Mucosa of stomach (tissue), 1 donor: ENCODE data around the gene SMOC2.

Experiments used
- H3K27me3 ChIP-seq: one replicate; pipeline ENCODE4 v1.7.0; 2013; ENCODE audit warnings: mild to moderate bottlenecking, low read length; ENCODE audit not compliant: control insufficient read depth, insufficient read depth
- H3K36me3 ChIP-seq: one replicate; pipeline ENCODE4 v1.7.0; 2013; ENCODE audit warnings: low read length; ENCODE audit not compliant: control insufficient read depth, insufficient read depth
- H3K4me1 ChIP-seq: one replicate; pipeline ENCODE4 v1.7.0; 2013; ENCODE audit warnings: mild to moderate bottlenecking, low read length; ENCODE audit not compliant: control insufficient read depth, insufficient read depth
- H3K4me3 ChIP-seq: one replicate; pipeline ENCODE4 v1.7.0; 2013; ENCODE audit warnings: low read length
- H3K9ac ChIP-seq: one replicate; pipeline ENCODE4 v1.7.0; 2013; ENCODE audit warnings: mild to moderate bottlenecking, low read length, moderate library complexity
- H3K9me3 ChIP-seq: one replicate; pipeline ENCODE4 v1.7.0; 2013; ENCODE audit warnings: mild to moderate bottlenecking, low read length, moderate library complexity; ENCODE audit not compliant: control insufficient read depth
- donor health status: Pancreatic carcinoma.

SMOC2 gene

DNA sequence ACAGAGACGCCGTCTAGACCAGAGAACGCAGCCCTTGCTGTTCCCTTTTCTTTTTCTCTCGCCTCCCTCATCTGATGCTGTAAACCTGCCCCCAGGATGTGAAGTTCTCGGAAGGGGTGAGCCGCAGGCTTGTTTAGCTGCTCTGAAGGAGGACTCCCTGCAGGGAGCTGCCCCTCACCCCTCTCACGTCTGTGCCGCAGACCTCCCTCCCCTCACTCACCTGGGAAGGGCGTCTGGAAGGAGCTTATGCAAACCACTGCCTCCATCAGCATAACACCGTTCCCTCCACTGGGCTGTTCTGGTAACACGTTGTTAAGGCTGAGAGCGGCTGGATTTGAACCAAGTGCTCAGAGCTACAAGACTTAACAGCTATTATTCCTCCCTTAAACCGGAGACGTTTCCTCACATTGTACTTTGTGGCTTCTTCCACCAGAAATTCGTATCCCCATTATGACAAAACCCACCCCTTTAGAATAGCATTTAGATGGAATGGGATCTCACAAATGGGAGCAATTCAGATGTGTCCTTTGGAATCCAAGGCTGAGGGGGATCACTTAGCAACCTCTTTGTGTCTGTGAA lies 99.8 kb downstream of the SMOC2 start:
- H3K27me3 ChIP-seq: no peaks in the 10 kb centered on the region
- H3K9me3 ChIP-seq: no peaks in the 10 kb centered on the region
- H3K36me3 ChIP-seq: no peaks in the 10 kb centered on the region
- H3K4me1 ChIP-seq: peaks cover 4% of the 10 kb centered on the region
- H3K4me3 ChIP-seq: no peak overlapping the region
- H3K9ac ChIP-seq: no peak overlapping the region

DNA sequence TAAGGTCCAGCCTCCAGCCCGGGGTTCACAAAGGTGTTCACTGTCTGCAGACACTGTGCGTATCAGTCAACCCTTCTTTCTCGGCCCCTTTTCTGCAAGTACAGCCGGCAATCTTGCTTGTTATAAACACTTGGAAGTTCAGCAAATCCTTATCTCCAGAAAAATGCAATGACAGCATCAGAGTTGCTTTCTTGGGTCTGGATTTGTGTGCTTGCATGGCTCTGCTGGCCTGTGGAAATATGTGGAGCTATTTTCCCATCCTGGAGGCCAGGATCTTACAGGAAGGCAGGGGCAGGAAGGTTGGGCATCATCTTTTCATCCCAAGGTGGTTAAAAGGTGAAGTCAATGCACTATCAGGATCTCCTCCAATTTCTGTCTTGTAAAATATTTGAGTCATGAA lies 100.3 kb downstream of the SMOC2 start:
- Histone ChIP-seq H3K36me3 (no peaks in the 10 kb centered on the region), H3K4me1 (peaks cover 4% of the 10 kb centered on the region), H3K4me3 (no peak overlapping the region), H3K27me3 (no peaks in the 10 kb centered on the region), H3K9me3 (no peaks in the 10 kb centered on the region), H3K9ac (no peak overlapping the region)

DNA sequence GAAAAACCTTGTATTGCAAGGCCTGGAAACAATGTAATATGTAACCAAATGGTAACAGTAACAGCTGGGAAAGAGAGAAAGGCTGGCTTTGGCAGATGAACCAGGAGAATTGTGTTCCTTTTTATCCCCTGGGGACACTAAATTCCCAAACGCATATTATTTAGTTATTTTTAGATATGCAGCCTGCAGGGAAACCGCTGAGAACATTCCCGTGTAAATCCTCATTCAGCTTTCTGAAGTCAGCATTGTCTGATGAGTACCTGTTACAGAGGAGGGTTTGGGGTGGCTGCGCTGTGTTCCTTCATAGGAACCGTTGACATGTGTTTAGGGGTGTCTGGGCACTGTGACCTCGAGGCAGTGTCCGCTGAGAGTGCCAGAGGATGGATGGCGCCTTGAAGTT lies 101.3 kb downstream of the SMOC2 start:
- no peak overlapping the region for H3K9ac ChIP-seq
- no peaks in the 10 kb centered on the region for H3K27me3 ChIP-seq
- no peaks in the 10 kb centered on the region for H3K36me3 ChIP-seq
- H3K4me1 ChIP-seq: no peaks in the 10 kb centered on the region
- no peak overlapping the region for H3K4me3 ChIP-seq
- H3K9me3 ChIP-seq: no peaks in the 10 kb centered on the region

DNA sequence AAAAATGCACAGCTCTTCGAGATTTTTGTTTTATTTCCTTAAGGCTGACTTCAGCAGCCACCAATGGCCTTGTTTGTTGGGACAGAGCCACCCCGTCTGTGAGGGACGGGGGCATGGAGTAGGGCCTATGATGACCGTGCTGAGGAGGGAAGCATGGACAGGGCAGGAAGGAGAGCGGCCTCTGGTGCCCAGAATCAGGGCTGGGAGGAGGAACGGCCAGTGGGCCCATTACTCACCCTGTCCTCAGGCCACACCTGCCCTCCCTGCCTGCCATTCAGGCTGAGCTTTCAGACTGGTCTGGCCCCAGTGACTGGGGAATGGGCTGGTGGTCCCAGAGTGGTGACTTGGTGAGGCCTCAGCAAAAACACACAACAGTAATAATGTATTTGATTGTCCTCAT lies 104.4 kb downstream of the SMOC2 start:
- Histone ChIP-seq H3K36me3 (no peaks in the 10 kb centered on the region), H3K4me3 (no peak overlapping the region), H3K27me3 (no peaks in the 10 kb centered on the region), H3K4me1 (no peaks in the 10 kb centered on the region), H3K9me3 (no peaks in the 10 kb centered on the region), H3K9ac (no peak overlapping the region)

DNA sequence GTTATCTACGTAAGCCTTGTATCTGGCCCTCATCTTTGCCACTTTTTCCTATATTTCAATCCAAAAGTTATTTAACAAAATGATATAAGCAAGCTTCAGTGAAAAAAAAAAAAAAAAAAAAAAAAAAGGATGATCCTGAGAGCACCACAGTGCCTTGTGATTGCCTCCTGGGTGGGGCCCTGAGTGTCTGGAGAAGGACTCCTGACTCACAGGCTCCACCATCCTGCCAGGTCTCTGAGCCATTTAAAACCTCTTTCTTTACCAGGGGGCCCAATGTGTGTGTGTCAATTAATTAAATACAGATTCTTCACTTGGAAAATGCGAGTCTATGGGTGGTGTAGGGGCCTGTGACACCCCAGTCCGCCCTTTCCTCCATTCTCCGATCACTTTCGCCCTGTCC lies 105.2 kb downstream of the SMOC2 start:
- Histone ChIP-seq H3K4me1 (no peaks in the 10 kb centered on the region), H3K27me3 (no peaks in the 10 kb centered on the region), H3K9ac (no peak overlapping the region), H3K36me3 (no peaks in the 10 kb centered on the region), H3K4me3 (no peak overlapping the region), H3K9me3 (no peaks in the 10 kb centered on the region)

DNA sequence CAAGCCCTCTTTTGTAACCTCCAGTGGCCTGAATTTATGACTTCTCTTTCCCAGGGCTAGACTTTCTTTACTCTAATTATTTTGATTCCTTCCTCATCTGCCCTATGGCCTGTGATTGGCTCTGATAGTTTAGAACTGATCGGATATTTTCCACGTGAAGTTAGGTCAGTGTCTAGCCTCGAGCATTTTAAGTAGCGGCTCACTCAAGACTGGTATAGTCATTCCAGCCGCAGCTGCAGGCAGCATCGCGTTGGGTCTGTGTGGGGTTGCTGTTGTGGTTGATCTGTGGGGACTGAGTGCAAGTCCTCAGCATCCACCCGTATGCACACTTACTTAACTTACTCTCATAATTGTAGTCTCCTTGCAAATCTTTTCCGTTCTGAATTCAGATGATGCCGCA lies 105.7 kb downstream of the SMOC2 start:
- no peaks in the 10 kb centered on the region for H3K4me1 ChIP-seq
- H3K36me3 ChIP-seq: no peaks in the 10 kb centered on the region
- H3K4me3 ChIP-seq: no peak overlapping the region
- H3K9me3 ChIP-seq: no peaks in the 10 kb centered on the region
- H3K27me3 ChIP-seq: no peaks in the 10 kb centered on the region
- H3K9ac ChIP-seq: no peak overlapping the region

DNA sequence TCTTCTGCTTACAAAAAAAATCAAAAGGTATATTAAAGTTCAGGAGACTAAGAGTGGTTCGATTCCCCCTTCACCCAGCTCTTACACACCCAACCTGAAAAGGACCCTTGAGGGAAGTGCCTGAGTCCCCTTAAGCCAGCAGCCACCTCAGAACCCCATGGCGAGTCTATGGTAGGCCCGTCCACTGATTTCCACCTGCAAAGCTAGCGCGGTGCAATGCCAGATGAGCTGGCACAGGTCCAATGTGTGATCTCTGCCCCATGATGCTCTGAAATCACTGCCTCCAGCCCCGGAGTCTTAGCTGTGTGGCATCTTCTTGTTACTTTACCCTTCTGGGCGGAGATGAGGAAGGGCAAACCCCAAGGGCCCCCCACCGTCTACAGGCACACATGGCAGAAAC lies 109.3 kb downstream of the SMOC2 start:
- H3K9ac ChIP-seq: no peak overlapping the region
- no peak overlapping the region for H3K4me3 ChIP-seq
- no peaks in the 10 kb centered on the region for H3K4me1 ChIP-seq
- H3K9me3 ChIP-seq: no peaks in the 10 kb centered on the region
- H3K27me3 ChIP-seq: no peaks in the 10 kb centered on the region
- H3K36me3 ChIP-seq: no peaks in the 10 kb centered on the region

DNA sequence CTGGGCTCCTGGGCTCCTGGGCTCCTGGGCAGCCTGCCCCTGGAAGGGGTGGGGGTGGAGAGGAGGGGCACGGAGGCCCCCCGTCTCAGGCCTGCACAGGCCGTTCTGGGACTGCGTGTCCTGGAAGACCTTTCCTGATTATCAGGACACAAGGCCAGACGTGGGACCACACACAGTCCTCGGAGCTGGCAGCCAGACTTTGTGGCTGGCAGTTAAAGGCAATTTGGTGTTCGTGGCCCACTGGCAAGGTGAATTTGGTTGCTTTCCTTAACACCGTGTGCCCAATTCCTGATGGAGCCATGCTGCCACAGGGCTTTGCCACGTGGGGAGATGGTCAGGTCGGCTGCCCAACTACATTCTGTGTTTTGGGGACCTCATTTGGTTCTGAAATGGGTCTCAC lies 113.5 kb downstream of the SMOC2 start:
- H3K4me3 ChIP-seq: no peak overlapping the region
- H3K27me3 ChIP-seq: no peaks in the 10 kb centered on the region
- no peaks in the 10 kb centered on the region for H3K9me3 ChIP-seq
- no peaks in the 10 kb centered on the region for H3K36me3 ChIP-seq
- no peak overlapping the region for H3K9ac ChIP-seq
- H3K4me1 ChIP-seq: no peaks in the 10 kb centered on the region

DNA sequence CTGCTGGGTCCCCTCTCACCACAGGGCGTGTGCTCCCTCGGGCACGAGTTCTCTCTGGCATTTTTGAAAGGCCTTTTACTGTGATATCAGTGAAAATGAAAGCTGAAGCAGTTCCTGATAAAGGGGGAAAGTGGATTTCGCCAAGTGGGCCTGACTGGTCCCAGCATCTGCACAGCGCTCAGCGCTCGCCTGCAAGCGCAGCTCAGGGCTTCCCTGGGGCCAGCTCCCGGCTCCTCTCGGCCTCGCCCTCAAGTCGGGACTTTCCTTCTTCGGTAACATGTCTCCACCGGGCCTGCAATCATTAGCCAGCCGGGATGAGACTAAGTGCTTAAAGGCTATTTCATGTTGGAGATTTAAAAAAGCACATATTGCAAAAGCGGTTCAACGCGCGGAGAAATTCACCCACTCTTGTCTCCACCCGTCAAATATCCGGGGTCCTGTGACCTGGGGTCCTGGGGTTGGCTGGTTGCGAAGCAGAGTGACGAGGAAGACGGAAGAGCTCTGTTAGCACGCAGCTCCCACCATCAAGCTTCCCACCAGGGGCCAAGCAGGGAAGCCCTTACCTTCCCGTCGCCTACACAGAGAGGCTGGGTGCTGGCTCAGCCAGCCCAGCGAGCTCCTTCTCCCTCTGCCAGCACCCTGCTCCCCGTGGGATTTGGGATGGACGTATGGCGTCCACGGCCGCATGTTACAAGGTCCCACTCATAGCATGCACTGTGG lies 114.1 kb downstream of the SMOC2 start:
- no peak overlapping the region for H3K9ac ChIP-seq
- no peak overlapping the region for H3K4me3 ChIP-seq

DNA sequence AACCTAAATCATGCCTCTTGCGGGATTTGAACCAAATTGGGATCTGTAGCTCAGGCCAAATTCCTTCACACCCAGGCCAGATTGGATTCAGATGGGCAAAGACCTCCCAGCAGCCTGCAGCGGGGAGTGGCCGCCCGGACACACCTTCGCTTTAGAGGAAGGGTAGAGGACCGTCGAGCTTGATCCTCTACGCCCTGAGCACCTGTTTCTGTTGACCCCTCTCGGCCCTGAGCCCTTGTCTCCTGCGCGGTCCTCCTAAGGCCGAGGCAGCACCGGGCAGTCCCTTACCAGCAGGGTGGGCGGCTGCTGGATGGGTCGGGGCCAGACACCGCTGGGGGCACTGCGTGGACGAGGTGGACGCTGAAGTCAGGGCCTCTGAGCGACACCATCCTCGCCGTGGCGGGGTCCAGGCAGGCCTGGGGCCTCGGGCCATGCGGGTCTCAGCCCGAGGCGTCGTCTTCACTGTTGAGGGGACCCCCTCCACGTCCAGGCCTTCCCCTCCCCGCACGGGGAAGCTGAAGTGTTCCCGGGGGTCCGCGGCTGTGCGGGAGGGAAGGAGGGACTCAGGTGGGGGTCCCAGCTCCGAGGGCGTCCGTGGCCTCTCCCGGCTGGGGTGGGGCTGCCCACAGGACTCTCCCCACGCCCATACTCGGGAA lies 114.8 kb downstream of the SMOC2 start:
- H3K36me3 ChIP-seq: no peaks in the 10 kb centered on the region
- no peak overlapping the region for H3K4me3 ChIP-seq
- no peaks in the 10 kb centered on the region for H3K9me3 ChIP-seq
- H3K4me1 ChIP-seq: no peaks in the 10 kb centered on the region
- no peak overlapping the region for H3K9ac ChIP-seq
- H3K27me3 ChIP-seq: no peaks in the 10 kb centered on the region

More for the DNA sequence above, 114.1 kb downstream of the SMOC2 start:
- Histone ChIP-seq H3K36me3 (no peaks in the 10 kb centered on the region), H3K4me1 (no peaks in the 10 kb centered on the region), H3K27me3 (no peaks in the 10 kb centered on the region), H3K9me3 (no peaks in the 10 kb centered on the region)

DNA sequence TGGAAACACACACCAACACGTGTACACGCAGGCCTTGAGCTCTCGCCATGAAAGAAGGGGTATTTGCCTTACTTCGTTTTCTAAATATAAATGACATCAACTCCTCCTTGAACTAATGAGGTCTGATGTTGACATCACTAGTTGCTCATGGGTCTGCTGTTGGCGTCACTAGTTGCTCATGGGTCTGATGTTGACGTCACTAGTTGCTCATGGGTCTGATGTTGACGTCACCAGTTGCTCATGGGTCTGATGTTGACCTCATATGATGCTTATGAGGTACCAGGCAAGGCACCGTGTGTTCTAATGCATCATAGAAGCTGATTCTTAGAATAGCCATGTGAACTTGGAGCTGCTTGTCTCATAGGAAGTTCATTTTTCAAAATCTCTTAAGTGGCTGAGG lies 116.5 kb downstream of the SMOC2 start:
- no peaks in the 10 kb centered on the region for H3K27me3 ChIP-seq
- H3K36me3 ChIP-seq: no peaks in the 10 kb centered on the region

DNA sequence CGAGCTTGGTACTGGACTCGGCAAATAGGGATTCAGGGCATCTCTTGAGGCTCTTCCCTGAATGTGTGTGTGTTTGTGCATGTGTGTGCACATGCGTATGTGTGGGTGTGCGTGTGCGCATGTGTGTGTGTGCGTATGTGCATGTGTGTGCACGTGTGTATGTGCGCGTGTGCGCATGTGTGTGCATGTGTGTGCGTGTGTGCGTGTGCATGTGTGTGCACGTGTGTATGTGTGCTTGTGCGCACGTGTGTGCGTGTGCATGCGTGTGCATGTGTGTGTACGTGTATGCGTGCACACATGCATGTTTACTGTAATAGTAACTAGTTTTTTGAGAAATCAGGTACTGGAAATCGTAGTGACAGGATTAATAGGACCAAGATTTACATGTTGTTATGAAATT lies 117.7 kb downstream of the SMOC2 start:
- H3K9ac ChIP-seq: no peak overlapping the region
- no peaks in the 10 kb centered on the region for H3K36me3 ChIP-seq
- H3K4me3 ChIP-seq: no peak overlapping the region
- H3K9me3 ChIP-seq: no peaks in the 10 kb centered on the region
- no peaks in the 10 kb centered on the region for H3K27me3 ChIP-seq
- no peaks in the 10 kb centered on the region for H3K4me1 ChIP-seq

More for the DNA sequence above, 116.5 kb downstream of the SMOC2 start:
- Histone ChIP-seq H3K9ac (no peak overlapping the region), H3K9me3 (no peaks in the 10 kb centered on the region), H3K4me1 (no peaks in the 10 kb centered on the region), H3K4me3 (no peak overlapping the region)
